ENCODE measurements around the gene ANKRD33B.

The ANKRD33B gene

DNA sequence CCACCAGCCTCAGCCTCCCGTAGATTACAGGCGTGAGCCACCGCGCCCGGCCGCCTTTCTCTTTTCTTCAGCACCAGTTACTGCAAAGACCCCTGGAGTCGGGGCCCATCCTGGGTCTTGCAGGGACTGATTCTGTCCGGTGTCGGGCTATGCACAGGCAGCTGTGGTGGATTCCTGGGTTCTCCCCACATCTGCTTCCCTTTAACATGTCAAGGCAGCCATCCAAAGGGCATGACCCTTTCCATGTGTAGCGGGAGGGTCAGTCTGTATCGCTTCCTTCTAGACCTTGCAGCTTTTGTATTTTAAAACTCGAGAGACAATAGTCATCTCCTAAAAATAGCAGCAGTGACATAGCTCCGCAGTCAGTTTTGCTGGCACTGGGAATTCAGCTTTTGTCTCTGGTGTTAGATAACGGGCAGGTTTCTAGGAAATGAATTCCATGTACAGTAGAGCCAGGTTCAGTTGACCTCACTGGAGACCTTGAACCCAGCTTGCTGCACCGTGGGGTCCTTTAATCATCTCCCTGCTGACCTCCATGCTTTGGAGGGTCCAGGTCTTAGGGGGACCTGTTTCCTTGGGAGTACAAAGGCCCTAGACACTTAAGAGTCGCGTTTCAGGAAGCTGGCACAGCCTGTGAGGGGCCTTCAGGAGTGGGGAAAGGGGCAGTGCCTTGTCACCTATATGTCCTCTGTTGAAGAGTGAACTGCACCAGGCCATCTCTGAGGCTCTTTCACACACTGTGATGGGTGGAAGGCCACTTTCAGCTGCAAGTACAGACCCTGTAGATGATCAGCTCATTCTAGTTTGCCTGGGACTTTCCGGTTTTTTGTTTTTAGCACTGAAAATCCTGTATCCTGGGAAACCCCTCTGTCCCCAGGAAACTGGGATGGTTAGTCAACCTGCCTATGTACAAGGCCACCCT is 13.8 kb downstream of the ANKRD33B start:
- Histone ChIP-seq H3K4me2 (ENCODE audit: insufficient read depth, low read length) (peak overlapping the region; percentile 1; the same call in 1 of the 2 replicates), H2AFZ (ENCODE audit: low read depth, low read length) (no peak overlapping the region), H3K4me1 (ENCODE audit: insufficient read depth, low read length) (peaks cover 72% of the 10 kb centered on the region), H3K4me3 (ENCODE audit: low read depth in 1 of 2, low read length in 2 of 2) (no peak overlapping the region), H3K27ac (ENCODE audit: low read length) (peak overlapping the region; percentile 55), H3K9ac (ENCODE audit: low read depth, low read length) (no peak overlapping the region), H4K20me1 (ENCODE audit: insufficient read depth, low read length) (no peaks in the 10 kb centered on the region; the same call in 1 of the 2 replicates), H3K27me3 (ENCODE audit: insufficient read depth, low read length, poor library complexity) (no peaks in the 10 kb centered on the region), H3K36me3 (ENCODE audit: insufficient read depth, low read length) (peaks cover 11% of the 10 kb centered on the region), H3K79me2 (ENCODE audit: insufficient read depth, low read length) (peaks cover 87% of the 10 kb centered on the region), H3K9me3 (ENCODE audit: insufficient read depth, low read length, severe bottlenecking) (no peaks in the 10 kb centered on the region)
- ATAC-seq (ENCODE audit: insufficient read depth, low read depth) = no peak
- DNase-seq = no peak
- TF ChIP-seq, protein P1, sequence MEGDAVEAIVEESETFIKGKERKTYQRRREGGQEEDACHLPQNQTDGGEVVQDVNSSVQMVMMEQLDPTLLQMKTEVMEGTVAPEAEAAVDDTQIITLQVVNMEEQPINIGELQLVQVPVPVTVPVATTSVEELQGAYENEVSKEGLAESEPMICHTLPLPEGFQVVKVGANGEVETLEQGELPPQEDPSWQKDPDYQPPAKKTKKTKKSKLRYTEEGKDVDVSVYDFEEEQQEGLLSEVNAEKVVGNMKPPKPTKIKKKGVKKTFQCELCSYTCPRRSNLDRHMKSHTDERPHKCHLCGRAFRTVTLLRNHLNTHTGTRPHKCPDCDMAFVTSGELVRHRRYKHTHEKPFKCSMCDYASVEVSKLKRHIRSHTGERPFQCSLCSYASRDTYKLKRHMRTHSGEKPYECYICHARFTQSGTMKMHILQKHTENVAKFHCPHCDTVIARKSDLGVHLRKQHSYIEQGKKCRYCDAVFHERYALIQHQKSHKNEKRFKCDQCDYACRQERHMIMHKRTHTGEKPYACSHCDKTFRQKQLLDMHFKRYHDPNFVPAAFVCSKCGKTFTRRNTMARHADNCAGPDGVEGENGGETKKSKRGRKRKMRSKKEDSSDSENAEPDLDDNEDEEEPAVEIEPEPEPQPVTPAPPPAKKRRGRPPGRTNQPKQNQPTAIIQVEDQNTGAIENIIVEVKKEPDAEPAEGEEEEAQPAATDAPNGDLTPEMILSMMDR (IDR thresholded peaks at IDR 0.05; ENCODE audit: borderline replicate concordance, extremely low read depth, low read length, poor library complexity, severe bottlenecking) = no peak
- TF ChIP-seq EZH2 (IDR thresholded peaks at IDR 0.05; ENCODE audit: borderline replicate concordance, low read depth, low read length, severe bottlenecking) = no peak

DNA sequence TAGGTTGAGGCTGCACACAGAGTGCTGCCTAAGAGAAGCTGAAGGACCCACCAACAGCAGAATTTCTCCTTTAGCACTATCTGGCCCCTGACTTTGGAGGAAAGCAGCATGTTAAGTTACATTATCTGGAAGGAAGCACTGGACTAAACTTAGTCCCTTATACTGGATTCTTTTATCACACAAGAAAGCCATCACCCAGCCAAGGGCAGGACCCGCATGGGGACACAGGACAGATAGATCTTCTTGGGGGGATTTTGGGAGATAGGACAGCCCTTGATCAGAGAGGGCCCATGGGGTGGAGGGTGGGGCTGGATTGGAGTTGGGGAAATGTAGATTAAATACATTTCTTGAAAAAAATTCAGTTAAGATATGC is 14.4 kb downstream of the ANKRD33B start:
- Histone ChIP-seq H3K27ac (ENCODE audit: low read length) (peak overlapping the region; percentile 55), H3K4me3 (ENCODE audit: low read depth in 1 of 2, low read length in 2 of 2) (no peak overlapping the region), H3K36me3 (ENCODE audit: insufficient read depth, low read length) (peaks cover 7% of the 10 kb centered on the region; the same call in 1 of the 2 replicates), H3K4me2 (ENCODE audit: insufficient read depth, low read length) (peak overlapping the region; percentile 1; the same call in 1 of the 2 replicates), H2AFZ (ENCODE audit: low read depth, low read length) (no peak overlapping the region), H3K4me1 (ENCODE audit: insufficient read depth, low read length) (peaks cover 78% of the 10 kb centered on the region), H3K9ac (ENCODE audit: low read depth, low read length) (no peak overlapping the region), H3K9me3 (ENCODE audit: insufficient read depth, low read length, severe bottlenecking) (no peaks in the 10 kb centered on the region), H3K79me2 (ENCODE audit: insufficient read depth, low read length) (peaks cover 88% of the 10 kb centered on the region), H4K20me1 (ENCODE audit: insufficient read depth, low read length) (no peaks in the 10 kb centered on the region; the same call in 1 of the 2 replicates), H3K27me3 (ENCODE audit: insufficient read depth, low read length, poor library complexity) (no peaks in the 10 kb centered on the region)
- ATAC-seq (ENCODE audit: insufficient read depth, low read depth) (no peak), DNase-seq (no peak)
- TF ChIP-seq, protein P1 (IDR thresholded peaks at IDR 0.05; ENCODE audit: borderline replicate concordance, extremely low read depth, low read length, poor library complexity, severe bottlenecking) = no peak
- no peak for TF ChIP-seq EZH2 (IDR thresholded peaks at IDR 0.05; ENCODE audit: borderline replicate concordance, low read depth, low read length, severe bottlenecking)

DNA sequence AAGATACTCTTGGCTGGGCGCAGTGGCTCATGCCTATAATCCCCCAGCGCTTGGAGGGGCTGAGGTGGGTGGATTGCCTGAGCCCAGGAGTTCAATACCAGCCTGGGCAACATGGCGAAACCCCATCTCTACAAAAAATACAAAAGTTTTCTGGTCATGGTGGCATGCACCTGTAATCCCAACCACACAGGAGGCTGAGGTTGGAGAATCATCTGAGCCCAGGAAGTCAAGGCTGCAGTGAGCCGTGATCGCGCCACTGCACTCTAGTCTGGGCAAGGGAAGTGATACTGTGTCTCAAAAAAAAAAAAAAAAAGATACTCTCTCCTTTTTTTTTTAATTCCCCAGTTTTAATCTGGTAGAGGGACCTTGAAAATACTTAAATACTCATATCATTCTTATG is 15.0 kb downstream of the ANKRD33B start:
- no peaks in the 10 kb centered on the region; the same call in 1 of the 2 replicates for H4K20me1 ChIP-seq (ENCODE audit: insufficient read depth, low read length)
- no peak overlapping the region for H3K4me2 ChIP-seq (ENCODE audit: insufficient read depth, low read length)
- peaks cover 85% of the 10 kb centered on the region for H3K79me2 ChIP-seq (ENCODE audit: insufficient read depth, low read length)
- peaks cover 7% of the 10 kb centered on the region; the same call in 1 of the 2 replicates for H3K36me3 ChIP-seq (ENCODE audit: insufficient read depth, low read length)
- no peak overlapping the region for H3K9ac ChIP-seq (ENCODE audit: low read depth, low read length)
- H3K27me3 ChIP-seq (ENCODE audit: insufficient read depth, low read length, poor library complexity) = no peaks in the 10 kb centered on the region
- no peak overlapping the region for H2AFZ ChIP-seq (ENCODE audit: low read depth, low read length)
- no peak overlapping the region for H3K4me3 ChIP-seq (ENCODE audit: low read depth in 1 of 2, low read length in 2 of 2)
- no peak for TF ChIP-seq EZH2 (IDR thresholded peaks at IDR 0.05; ENCODE audit: borderline replicate concordance, low read depth, low read length, severe bottlenecking)
- TF ChIP-seq, protein P1 (IDR thresholded peaks at IDR 0.05; ENCODE audit: borderline replicate concordance, extremely low read depth, low read length, poor library complexity, severe bottlenecking) = no peak
- H3K4me1 ChIP-seq (ENCODE audit: insufficient read depth, low read length) = peaks cover 84% of the 10 kb centered on the region
- peak overlapping the region; percentile 55 for H3K27ac ChIP-seq (ENCODE audit: low read length)
- DNase-seq (peak; percentile 81), ATAC-seq (ENCODE audit: insufficient read depth, low read depth) (peak; percentile 81)
- no peaks in the 10 kb centered on the region for H3K9me3 ChIP-seq (ENCODE audit: insufficient read depth, low read length, severe bottlenecking)

Measured in DND-41 (cell line).